ENCODE data around the gene SGK1.

DNA sequence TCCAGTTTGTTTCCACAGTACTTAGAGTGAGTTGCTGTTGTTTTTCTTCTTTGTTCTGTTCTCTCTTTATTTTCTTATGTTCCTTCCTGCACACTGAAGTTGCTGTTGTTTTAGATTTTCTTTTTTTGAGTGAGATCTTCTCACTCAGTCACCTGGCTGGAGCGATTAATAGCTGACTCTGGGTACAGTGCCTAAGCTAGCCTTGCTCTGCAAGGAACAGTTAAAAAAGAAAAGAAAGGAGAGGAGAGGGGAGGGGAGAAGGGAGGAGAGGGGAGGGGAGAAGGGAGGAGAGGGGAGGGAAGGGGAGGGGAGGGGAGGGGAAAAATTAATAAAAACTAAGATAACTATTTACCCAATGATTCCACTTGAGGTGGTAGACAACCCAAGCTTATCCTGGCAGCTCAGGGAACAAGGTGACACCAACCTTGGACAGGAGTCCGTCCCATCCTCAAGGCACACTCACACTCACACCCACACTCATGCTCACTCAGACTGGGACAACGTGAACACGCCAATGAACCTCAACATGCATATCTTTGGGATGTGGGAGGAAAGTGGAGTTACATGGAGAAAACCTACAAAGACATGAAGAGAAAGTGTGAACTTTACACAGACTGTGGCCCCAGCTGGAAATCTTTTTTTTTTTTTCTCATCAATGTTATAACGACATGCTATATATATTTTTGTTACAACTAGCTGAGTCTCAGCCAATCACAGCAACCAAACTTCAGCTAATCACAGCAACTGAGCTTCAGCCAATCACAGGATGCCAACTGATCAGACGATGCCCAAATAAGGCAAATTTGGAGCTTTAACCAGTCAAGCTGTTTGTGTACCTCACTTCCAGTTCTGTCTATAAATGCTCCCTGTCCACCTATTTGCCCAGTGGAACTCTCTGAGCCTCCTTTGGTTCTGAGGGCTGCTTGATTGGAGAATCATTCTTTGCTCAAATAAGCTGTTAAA lies 124.1 kb downstream of the SGK1 start:
- TF ChIP-seq ZNF776 (tag by site-specific recombination; IDR thresholded peaks at IDR 0.05; ENCODE audit: borderline replicate concordance), result no peak
- TF ChIP-seq GFI1B (tag by site-specific recombination; IDR thresholded peaks at IDR 0.05), result no peak

Measured in HEK293 (cell line).